Adipose tissue (tissue), 3 donors: Measurements from ENCODE around the gene KIF12. TPM values are rescaled to one million over a fixed set of nuclear protein-coding genes. Genes with fewer than 3 reads are reported as not detected.
"Not testable (repeated sequence)": the region's sequence is repeated elsewhere in the genome, so short reads cannot be mapped to it uniquely, and the experiment has no call there.

Experiments
- H3K27ac ChIP-seq: one replicate; pipeline ENCODE4 v1.5.1; 2013; ENCODE audit warnings: low read depth, low read length
- WGBS, 3 donors: extraction: QIAGEN DNeasy Blood & Tissue Kit; methylation state at CpG; one replicate each; pipeline ENCODE4 v1.1.7; 2013; 5-methylcytosine and 5-hydroxymethylcytosine counted together
- polyA plus RNA-seq, 3 donors: library from polyadenylated mRNA; stranded (reverse); fragments of 200-250 nt; gene quantifications; one replicate each; pipeline ENCODE4 v1.2.3, GENCODE V29; 2013
- donor health status: healthy with polysubstance abuse.
- donor health status: Bipolar disorder and iron deficiency.
- donor health status: healthy.

KIF12 gene
- polyA plus RNA-seq, 3 donors = 0.22 to 38.8 (median 1.0) TPM

DNA sequence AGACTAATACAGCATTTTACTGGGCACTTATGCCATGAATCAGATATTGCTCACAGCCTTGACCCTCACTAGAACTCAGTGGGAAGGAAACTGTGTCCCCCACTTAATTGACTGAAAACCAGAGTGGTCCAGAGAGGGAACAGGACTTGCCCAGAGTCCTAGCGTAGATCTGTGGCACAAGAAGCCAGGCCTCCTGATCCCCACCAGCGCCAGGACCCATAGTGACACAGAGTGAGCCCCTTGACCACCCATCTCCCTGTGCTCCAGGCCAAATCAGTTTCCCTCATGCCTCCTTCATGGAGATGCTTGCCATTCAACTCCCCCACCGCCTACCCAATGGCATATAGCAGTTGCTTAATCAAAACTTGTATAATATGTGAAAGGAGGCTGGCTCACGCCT is 8.3 kb downstream of the KIF12 start:
- 94 to 97% (median 94%) methylated on average over 4 of the region's 4 CpGs for WGBS, 3 donors
- no peak overlapping the region for H3K27ac ChIP-seq

DNA sequence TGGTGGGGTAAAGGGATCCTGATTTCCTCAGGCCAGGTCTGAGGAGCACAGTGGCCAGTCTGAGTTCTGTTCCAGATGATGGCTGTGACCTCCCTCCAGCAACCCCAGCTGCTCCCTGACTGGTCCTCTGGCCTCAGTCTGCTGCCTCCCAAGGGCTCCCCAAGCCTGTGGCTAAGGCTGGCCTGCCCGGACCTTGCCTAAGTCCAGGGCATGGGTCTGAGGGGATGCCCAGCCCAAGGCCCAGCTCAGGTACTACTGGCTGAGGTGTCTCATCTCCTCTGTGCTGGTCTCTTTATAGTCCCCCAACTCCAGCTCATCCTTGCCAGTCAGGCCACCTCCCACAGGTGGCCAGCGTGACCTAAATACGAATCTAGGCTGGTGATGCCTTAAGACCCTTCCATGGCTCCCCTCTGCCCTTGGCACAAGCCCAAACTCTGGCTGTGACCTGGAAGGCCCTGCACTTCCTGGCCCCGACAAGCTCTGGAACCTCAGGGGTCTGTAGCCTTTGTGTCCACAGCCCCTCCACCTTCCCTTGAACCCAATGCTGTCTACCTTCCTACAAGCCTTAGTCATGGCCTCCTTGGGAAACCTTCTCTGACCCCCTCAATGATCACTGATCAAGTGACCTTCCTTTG is 9.8 kb downstream of the KIF12 start:
- no peak overlapping the region for H3K27ac ChIP-seq
- 85 to 88% (median 87%) methylated on average over 4 of the region's 4 CpGs for WGBS, 3 donors

GRCh38 chr9:114088571-114089170 is 10.4 kb downstream of the KIF12 start:
- WGBS, 3 donors = 91 to 93% (median 91%) methylated on average over 7 of the region's 7 CpGs

DNA sequence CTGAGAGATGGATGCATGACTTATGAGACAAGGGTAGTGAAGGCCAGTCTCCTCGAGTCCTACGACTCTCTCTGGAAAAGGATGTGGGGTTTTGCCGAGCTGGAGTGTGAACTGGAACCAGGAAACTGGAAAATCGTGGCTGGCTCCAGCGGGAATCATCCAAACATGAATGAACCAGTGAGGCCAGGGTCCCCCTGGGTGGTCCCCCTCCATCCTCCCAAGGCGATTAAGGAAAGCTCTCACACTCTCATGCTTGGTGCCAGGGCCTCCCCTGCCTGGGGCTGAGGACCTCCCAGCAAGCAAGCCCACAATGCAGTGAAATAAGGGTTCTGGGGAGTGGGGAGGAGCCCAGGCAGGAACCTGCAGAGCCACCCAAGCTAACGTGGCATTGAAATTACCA is 11.4 kb downstream of the KIF12 start:
- H3K27ac ChIP-seq = no peak overlapping the region
- 61 to 73% (median 70%) methylated on average over 7 of the region's 7 CpGs for WGBS, 3 donors

More at GRCh38 chr9:114088571-114089170, 10.4 kb downstream of the KIF12 start:
- no peak overlapping the region for H3K27ac ChIP-seq

DNA sequence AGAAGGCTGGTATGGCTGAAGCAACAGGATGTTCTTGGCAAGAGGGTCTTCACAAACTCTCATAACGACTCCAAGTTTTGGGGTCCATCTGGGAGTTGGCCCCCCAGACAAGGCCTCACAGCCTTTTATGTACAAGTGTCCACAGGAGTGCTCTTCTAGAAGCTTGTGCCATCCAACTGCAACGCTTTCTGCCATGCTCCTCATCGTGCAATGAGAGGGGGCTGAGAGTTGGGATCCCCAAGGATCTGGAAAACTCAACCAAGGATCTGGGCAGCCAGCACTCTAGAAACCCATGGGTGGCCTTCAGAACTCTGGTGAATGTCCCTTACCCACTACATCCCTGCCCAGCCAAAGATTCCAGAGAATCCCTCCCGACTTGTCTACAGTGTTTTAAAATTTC is 12.5 kb downstream of the KIF12 start:
- WGBS, 3 donors = 89 to 94% (median 89%) methylated on average over 4 of the region's 4 CpGs

GRCh38 chr9:114086009-114086408 is 13.1 kb downstream of the KIF12 start:
- H3K27ac ChIP-seq = no peak overlapping the region
- 88 to 90% (median 88%) methylated on average over 6 of the region's 6 CpGs for WGBS, 3 donors

More for the DNA sequence above, 12.5 kb downstream of the KIF12 start:
- no peak overlapping the region for H3K27ac ChIP-seq

DNA sequence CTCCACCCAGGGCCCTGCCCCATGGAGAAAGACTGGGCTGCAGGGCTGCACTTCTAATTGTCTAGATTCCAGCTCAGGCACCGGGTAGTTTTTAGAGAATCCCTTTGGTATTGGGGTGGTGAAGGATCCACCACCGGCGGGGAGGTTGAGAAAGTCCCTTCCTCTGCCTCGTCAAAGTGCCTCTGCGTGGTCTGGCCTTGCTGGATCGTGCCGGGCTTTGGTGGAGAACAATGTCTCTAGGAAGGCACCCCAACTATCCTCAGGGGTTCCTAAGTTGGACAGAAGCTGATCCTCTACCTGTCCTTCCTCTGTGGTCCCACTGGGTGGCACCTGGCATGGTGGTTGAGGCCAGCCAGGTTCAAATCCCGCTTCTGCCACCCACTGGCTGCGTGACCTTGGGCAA is 13.7 kb downstream of the KIF12 start:
- WGBS, 3 donors = 84 to 94% (median 84%) methylated on average over 9 of the region's 9 CpGs
- no peak overlapping the region for H3K27ac ChIP-seq

DNA sequence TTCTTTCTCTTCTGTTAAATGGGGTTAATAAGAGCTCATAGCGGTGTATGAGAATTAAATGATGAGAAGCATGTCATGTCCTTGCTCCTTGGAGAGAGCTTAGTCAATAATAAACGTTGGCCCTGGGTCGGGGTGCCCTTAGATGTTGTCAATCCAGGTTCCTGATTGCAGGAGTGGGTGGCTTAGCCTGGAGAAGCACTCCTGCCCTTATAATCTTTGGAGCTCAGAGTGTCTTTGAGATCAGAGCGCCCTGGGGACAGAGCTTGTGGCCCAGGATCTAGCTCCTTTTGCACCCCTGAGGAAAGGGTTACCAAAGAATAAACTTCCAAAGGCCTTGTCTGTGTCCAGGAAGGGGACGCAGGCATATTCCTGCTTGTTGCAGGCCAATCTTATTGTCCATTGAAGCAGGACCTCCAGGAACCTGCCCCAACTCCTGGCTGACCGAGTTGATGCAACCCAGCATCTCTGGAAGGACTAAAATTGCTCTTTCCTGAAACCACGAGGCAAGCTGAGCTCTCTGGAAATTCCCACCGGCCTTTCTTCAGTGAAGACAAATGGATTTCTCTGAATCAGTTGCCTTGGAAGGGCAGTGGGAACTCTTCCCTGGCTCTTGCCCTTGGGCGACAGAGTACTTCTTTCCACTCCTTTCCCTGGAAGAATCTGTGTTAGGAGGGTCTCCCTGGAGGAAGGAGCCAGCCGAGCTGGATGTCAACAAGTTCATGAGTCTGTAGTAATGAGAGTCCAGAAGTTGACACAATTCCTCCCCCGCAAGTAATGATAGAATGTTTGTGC is 14.6 kb downstream of the KIF12 start:
- WGBS, 3 donors = 64 to 74% (median 67%) methylated on average over 11 of the region's 11 CpGs
- H3K27ac ChIP-seq = no peak overlapping the region

DNA sequence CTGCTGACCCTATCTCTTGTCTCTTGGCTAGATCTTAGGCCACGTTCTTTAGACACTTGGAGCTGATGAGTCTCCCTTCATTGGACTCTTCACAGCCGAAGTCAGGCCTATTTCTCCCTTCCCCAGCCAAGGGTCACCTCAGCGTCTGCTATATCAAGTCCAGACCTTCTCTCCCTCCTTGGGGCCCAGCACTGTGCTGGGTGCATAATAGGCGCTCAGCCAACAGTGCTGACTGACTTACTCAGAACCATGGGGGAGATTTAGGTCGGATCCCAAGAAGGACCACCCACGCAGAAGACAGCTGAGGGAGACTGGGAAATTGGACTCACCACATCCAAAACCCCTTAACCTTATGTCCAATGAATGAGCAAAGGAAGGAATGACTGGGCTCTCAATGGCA is 15.4 kb downstream of the KIF12 start:
- no peak overlapping the region for H3K27ac ChIP-seq
- 84 to 92% (median 87%) methylated on average over 6 of the region's 6 CpGs for WGBS, 3 donors

DNA sequence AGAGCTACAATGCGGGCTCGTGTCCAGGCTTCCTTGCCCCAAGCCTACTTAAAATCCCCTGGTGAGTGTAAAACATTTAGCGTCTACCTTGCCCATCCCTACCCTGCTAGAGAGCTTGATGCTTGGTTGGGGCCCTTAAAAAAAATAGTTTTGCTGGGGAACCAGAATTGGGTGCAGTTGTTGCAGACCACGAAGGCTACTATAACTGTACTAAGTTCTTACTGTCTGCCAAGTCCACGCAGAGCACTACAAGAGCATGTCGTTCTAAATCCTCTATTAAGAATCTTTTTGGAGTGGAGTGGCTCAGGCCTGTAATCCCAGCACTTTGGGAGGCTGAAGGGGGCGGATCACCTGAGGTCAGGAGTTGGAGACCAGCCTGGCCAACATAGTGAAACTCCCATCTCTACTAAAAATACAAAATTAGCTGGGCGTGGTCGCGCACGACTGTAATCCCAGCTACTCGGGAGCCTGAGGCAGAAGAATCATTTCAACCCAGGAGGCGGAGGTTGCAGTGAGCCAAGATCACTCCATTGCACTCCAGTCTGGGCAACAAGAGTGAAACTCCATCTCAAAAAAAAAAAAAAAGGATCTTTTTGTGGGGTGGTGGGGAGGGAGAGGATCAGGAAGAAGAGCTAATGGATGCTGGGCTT is 16.2 kb downstream of the KIF12 start:
- not testable (repeated sequence) for H3K27ac ChIP-seq
- WGBS, 3 donors = 39 to 56% (median 53%) methylated on average over 13 of the region's 13 CpGs

GRCh38 chr9:114082017-114082762 is 16.9 kb downstream of the KIF12 start:
- H3K27ac ChIP-seq = no peak overlapping the region
- WGBS, 3 donors = 25 to 52% (median 50%) methylated on average over 10 of the region's 10 CpGs

GRCh38 chr9:114081441-114082016 is 17.6 kb downstream of the KIF12 start:
- 28 to 87% (median 79%) methylated on average over 6 of the region's 6 CpGs for WGBS, 3 donors
- no peak overlapping the region for H3K27ac ChIP-seq

DNA sequence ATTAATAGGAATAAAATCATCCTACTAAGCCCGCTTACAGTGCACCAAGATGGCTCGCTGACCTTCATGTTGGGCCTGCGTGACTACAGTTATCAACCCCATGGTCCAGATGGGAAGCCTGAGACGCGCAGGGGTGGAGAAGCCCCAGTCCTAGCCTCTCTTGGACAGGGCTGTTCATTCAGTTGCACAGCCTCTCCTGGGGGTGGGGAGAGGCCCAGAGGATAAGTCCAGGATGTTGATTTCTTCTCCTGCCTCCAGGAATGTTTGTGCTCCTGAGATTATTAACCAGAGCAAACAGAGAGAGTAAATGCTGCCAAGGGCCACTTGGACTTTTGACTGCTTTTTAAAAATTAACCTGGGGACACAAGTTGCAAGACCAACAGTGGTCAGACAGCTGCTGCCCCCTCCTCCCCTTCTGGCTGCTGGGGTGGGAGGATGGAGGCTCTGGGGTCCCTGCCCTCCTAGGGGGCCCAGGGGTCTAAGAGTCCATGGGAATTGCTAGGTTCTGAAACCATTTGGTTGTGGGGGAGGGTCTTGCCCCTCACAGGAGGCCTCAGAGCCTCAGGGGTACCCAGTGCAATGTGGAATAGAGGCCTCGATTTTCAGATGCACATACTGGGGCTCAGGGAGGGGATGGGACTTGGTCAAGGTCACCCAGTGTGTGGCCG is 18.2 kb downstream of the KIF12 start:
- no peak overlapping the region for H3K27ac ChIP-seq
- WGBS, 3 donors = 29 to 92% (median 90%) methylated on average over 7 of the region's 7 CpGs

- H3K27ac ChIP-seq = no peak overlapping the region
- WGBS, 3 donors = 73 to 91% (median 87%) methylated on average over 5 of the region's 5 CpGs
Measured at GRCh38 chr9:114080195-114080772, 18.8 kb downstream of the KIF12 start.

- H3K27ac ChIP-seq = no peak overlapping the region
- WGBS, 3 donors = 58 to 80% (median 77%) methylated on average over 7 of the region's 7 CpGs
Measured at GRCh38 chr9:114078781-114079156, 20.3 kb downstream of the KIF12 start.

GRCh38 chr9:114078021-114078780 is 20.9 kb downstream of the KIF12 start, which contains the start of gene AMBP:
AMBP (minus strand) TSS chr9:114078300; CDS start chr9:114078209, 91 bp downstream.
- H3K27ac ChIP-seq = no peak within 1 kb of the TSS
- WGBS, 3 donors = 31 to 63% (median 56%) methylated on average over 16 of the region's 16 CpGs
